HG03196 (cell line): Measurements from ENCODE around the gene TRAK1.

Experiments
- ATAC-seq: cut with Tn5 transposase; IDR thresholded peaks from one replicate; pipeline ENCODE4 v1.9.1; 2021; ENCODE audit not compliant: unreplicated experiment

The TRAK1 gene

GRCh38 chr3:42066516-42067181 lies 24.5 kb upstream of the TRAK1 start:
- ATAC-seq, result peak; percentile 8

GRCh38 chr3:42067326-42067725 lies 23.8 kb upstream of the TRAK1 start:
- ATAC-seq, result peak; percentile 83

GRCh38 chr3:42068303-42069088 lies 22.7 kb upstream of the TRAK1 start:
- ATAC-seq, result no peak

- no peak for ATAC-seq
Measured at GRCh38 chr3:42070089-42070488, 21.1 kb upstream of the TRAK1 start.

- ATAC-seq, result no peak
Measured at GRCh38 chr3:42070524-42070923, 20.6 kb upstream of the TRAK1 start.

GRCh38 chr3:42071904-42072812 lies 19.0 kb upstream of the TRAK1 start:
- ATAC-seq, result peak; percentile 52

- ATAC-seq, result no peak
Measured at GRCh38 chr3:42072831-42073301, 18.3 kb upstream of the TRAK1 start.

GRCh38 chr3:42077785-42078184 lies 13.4 kb upstream of the TRAK1 start:
- no peak for ATAC-seq

- ATAC-seq, result no peak
Measured at GRCh38 chr3:42078677-42079076, 12.5 kb upstream of the TRAK1 start.

GRCh38 chr3:42079701-42080452 lies 11.3 kb upstream of the TRAK1 start:
- no peak for ATAC-seq

GRCh38 chr3:42080453-42080872 lies 10.7 kb upstream of the TRAK1 start:
- no peak for ATAC-seq

- ATAC-seq, result no peak
Measured at GRCh38 chr3:42081838-42082473, 9.2 kb upstream of the TRAK1 start.

GRCh38 chr3:42084586-42084985 lies 6.6 kb upstream of the TRAK1 start:
- no peak for ATAC-seq

- no peak for ATAC-seq
Measured at GRCh38 chr3:42085641-42086376, 5.3 kb upstream of the TRAK1 start.

DNA sequence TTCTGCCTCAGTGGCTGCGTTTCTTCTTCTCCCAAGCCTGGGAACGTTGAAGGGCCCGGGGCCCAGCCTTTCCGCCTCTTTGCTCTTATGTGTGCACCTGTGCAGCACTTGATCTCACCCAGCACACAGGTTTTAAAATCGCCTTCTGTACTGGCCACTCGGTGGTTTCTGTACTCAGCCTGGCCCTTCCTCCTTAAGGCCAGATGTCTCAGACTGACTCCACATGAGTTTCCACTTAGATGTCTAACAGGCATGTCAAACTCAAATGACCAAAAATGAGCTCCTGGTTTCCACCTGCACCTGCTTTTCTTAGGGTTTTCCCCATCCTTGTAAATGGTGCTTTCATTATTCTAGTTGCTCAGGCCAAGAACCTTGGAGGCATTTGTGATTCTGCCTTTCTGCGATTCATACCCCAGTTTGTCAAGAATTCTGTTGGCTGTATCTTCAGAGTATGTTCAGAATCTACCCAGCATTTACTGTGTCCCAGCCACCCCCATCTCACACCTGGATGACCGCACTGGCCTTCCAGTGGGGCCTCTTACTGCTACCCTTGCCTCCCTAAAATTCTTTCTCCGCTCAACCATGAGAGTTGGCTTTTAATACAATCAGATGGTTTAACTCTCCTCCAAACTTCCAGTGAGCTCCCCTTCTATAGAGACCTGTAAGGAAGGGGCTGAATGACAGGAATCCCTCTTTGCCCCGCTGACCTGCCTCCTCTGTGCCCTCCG lies 2.2 kb upstream of the TRAK1 start:
- ATAC-seq, result no peak

DNA sequence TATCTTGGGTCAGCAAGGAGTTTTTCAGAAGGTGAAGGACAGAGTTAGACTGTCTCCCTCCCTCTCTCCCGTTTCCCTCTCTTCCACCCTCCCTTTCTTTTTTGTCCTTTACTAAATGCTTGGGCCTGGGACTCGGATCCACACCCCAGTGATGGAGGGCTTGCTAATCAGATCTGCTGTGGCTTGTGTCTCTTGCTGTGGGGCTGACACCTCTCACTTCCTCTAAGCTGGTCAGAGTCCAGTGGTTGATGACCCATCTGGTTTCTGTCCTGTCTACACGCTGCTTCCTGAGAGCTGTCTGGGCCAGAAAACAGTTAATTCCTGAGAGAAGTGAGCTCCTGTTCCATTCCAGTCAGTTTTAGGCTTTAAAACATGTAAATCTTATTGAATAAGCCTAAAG lies 849 bp downstream of the TRAK1 start:
- ATAC-seq, result no peak

DNA sequence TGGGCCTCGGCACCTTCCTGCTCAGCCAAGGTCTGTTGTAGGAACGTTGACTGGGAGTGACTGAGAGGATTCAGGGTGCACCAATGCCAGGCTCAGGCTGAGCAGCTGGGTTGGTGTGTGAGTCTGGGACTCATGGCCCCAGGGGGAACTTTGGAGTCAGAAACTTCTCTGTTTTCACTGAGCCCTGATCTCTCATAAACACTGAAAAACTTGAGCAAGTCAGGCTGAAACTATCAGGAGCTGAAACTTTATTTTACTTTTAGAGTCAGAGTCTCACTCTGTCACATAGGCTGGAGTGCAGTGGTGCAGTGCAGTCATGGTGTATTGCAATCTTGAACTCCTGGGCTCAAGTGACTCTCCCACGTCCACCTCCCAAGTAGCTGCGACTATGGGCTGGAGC lies 3.0 kb downstream of the TRAK1 start:
- ATAC-seq, result peak; percentile 51

GRCh38 chr3:42094691-42095391 lies 3.7 kb downstream of the TRAK1 start:
- ATAC-seq, result no peak
